Measurements from ENCODE around the gene CREB3. TPM values are rescaled to one million over a fixed set of nuclear protein-coding genes. Genes with fewer than 3 reads are reported as not detected.

CREB3 gene
- total and polyA plus RNA-seq, 9 of the 15 experiments (the other 6 are each of a cell fraction or from before 2014, with no cell fraction given) = 5.7 to 18.3 (median 14.9) TPM

- POLR2A ChIA-PET = interaction anchor here (0.6 to 1.8 kb wide), 5 partner anchors 9 to 353 kb away, joined by 3 to 5 read pairs (median 3); partner anchors contain the start of genes GBA2 and RGP1
These were observed 39.1 kb downstream of the CREB3 start for GRCh38 chr9:35771534-35771933.

More at GRCh38 chr9:35771534-35771933, 39.1 kb downstream of the CREB3 start:
- H3K4me2 ChIP-seq (ENCODE audit: insufficient read depth, low read length) = no peak overlapping the region
- intact Hi-C loops (cut with micrococcal nuclease) = no loop called here
- no peaks in the 10 kb centered on the region for H4K20me1 ChIP-seq (replicated peaks; ENCODE audit: control insufficient read depth, insufficient read depth, low read length)
- CTCF ChIA-PET (ENCODE audit: low intra/inter-chr PET ratio) = no interaction called here
- WGBS (ENCODE audit: insufficient coverage, low coverage, missing lambda C conversion rate) = 0% methylated on average over 1 of the region's 1 CpG
- H3K27ac ChIP-seq (ENCODE audit: extremely low read depth, low read depth, low read length) = peak overlapping the region; percentile 48; the same call in 1 of the 3 replicates
- TF ChIP-seq ZNF224 (CRISPR knock-in tag; IDR thresholded peaks at IDR 0.05) = no peak
- no peak for TF ChIP-seq ZNF165 (CRISPR knock-in tag; IDR thresholded peaks at IDR 0.05; ENCODE audit: borderline replicate concordance)
- 0 out of 2 replicates have a peak, but pooled peaks have one; percentile 17 for TF ChIP-seq DPF2 (IDR thresholded peaks at IDR 0.05)
- TF ChIP-seq NFIC (IDR thresholded peaks at IDR 0.05) = peak; percentile 76
- TF ChIP-seq FOXA1 (IDR thresholded peaks at IDR 0.05; ENCODE audit: borderline replicate concordance) = 0 out of 2 replicates have a peak, but pooled peaks have one; percentile 26
- TF ChIP-seq DIDO1 (tag; IDR thresholded peaks at IDR 0.05; ENCODE audit: low read depth) = no peak
- no peak for TF ChIP-seq ETV6 (IDR thresholded peaks at IDR 0.05; ENCODE audit: borderline replicate concordance in 1 of 2, low read depth in 2 of 2, low read length in 1 of 2)
- TF ChIP-seq ETV6 (CRISPR knock-in tag; IDR thresholded peaks at IDR 0.05; ENCODE audit: borderline replicate concordance) = no peak
- TF ChIP-seq FOXA3 (CRISPR knock-in tag; conservative IDR thresholded peaks at IDR 0.05 in 1 of 2, IDR thresholded peaks at IDR 0.05 in 1 of 2) = peak in 1 of 2 experiments; percentile 73; a peak in 3 of 4 replicates
- no peak for TF ChIP-seq ZNF586 (CRISPR knock-in tag; conservative IDR thresholded peaks at IDR 0.05)
- no peak for TF ChIP-seq NCOA4 (IDR thresholded peaks at IDR 0.05; ENCODE audit: partially characterized antibody)
- 0 out of 2 replicates have a peak, but pooled peaks have one; percentile 21 for TF ChIP-seq SMARCA4 (IDR thresholded peaks at IDR 0.05)
- 0 out of 2 replicates have a peak, but pooled peaks have one; percentile 10 for TF ChIP-seq CBFA2T3 (IDR thresholded peaks at IDR 0.05)
- 0 out of 2 replicates have a peak, but pooled peaks have one; percentile 17 for TF ChIP-seq TAL1 (IDR thresholded peaks at IDR 0.05)
- ATAC-seq (peak; percentile 34; the same call in 1 of the 3 replicates), DNase-seq (ENCODE audit: extremely low read depth in 1 of 4, low spot score in 3 of 4) (peak; percentile 22 to 52 (median 34)), FAIRE-seq (peak; percentile 35)
- H3K4me1 ChIP-seq (replicated peaks in 1 of 2; ENCODE audit: control insufficient read depth in 2 of 2, insufficient read depth in 2 of 2, low read length in 2 of 2) = peaks cover 6 to 23% of the 10 kb centered on the region in 2 experiments; a peak in 4 of 5 replicates
- no peak overlapping the region for H2AFZ ChIP-seq (ENCODE audit: low read depth, low read length)
- H3K9me1 ChIP-seq (ENCODE audit: control insufficient read depth, insufficient read depth, low read length) = no peaks in the 10 kb centered on the region
- no peaks in the 10 kb centered on the region for H3K9me3 ChIP-seq (replicated peaks; ENCODE audit: control insufficient read depth, insufficient read depth, low read depth, low read length)
- no peak overlapping the region for H3K4me3 ChIP-seq
- 0 out of 3 replicates have a peak, but pooled peaks cover 4% of the 10 kb centered on the region for H3K36me3 ChIP-seq (ENCODE audit: control insufficient read depth, insufficient read depth, low read length)
- in situ Hi-C loops (cut with MboI) = no loop called here
- BruUV-seq (replicated peaks) = no TSS peak
- no peak overlapping the region for H3K9ac ChIP-seq (ENCODE audit: insufficient read depth in 1 of 2, low read depth in 2 of 2, low read length in 2 of 2)
- H3K27me3 ChIP-seq (ENCODE audit: control insufficient read depth in 2 of 2, insufficient read depth in 2 of 2, low read length in 2 of 2) = no peaks in the 10 kb centered on the region
- H3K79me2 ChIP-seq (ENCODE audit: control insufficient read depth, insufficient read depth, low read length) = peaks cover 14% of the 10 kb centered on the region
